K562 (cell line): ENCODE results near the gene MYH7. TPM values are rescaled to one million over a fixed set of nuclear protein-coding genes. Genes with fewer than 3 reads are reported as not detected.

ENCODE experiments used
- ATAC-seq: fragments of 200-7000 bp; cut with Tn5 transposase; 3 replicates; pipeline ENCODE4 v1.9.1; 2020; ENCODE audit warnings: moderate library complexity
- BruUV-seq: library from RNA; stranded (reverse); fragments of 400-500 nt; replicated peaks from 2 replicates; lab custom pipeline; 2021; lab: Mats Ljungman, UMichigan
- CTCF ChIA-PET: fragments of 300-600 bp; formaldehyde crosslinking; extraction: SDS; loops from one replicate; lab custom pipeline; 2021; ENCODE audit warnings: low intra/inter-chr PET ratio; lab: Yijun Ruan, JAX
- POLR2A ChIA-PET: fragments of 300-600, 350-650 bp; sonication (Branson Sonifier 250); formaldehyde crosslinking; extraction: SDS; loops from one replicate; lab custom pipeline; 2021; ENCODE audit warnings: antibody characterized with exemption, inconsistent platforms; lab: Yijun Ruan, JAX
- DNase-seq, 4 experiments: peaks; one replicate each; pipeline versions ENCODE4 v3.0.0 to v3.0.0-alpha.2; 2011 to 2018; ENCODE audit warnings: low spot score in 3 of 4, mixed read lengths in 3 of 4; ENCODE audit errors: extremely low read depth in 1 of 4
- FAIRE-seq: peaks from 2 replicates; lab custom pipeline; 2011; peaks lifted over from hg19 to GRCh38; lab: Jason Lieb, UNC
- H2AFZ ChIP-seq: 2 replicates; pipeline ENCODE4 v1.6.0; 2011; ENCODE audit warnings: low read depth, low read length, control low read depth, inconsistent platforms
- H3K27ac ChIP-seq: fragments of 200-600 bp; 3 replicates; pipeline ENCODE4 v1.8.0; 2011; ENCODE audit warnings: low read depth, mild to moderate bottlenecking, control low read depth, inconsistent platforms, low read length, moderate library complexity, mixed read lengths; ENCODE audit errors: extremely low read depth
- H3K27me3 ChIP-seq, 2 experiments: fragments of 300-600 bp in 1 of 2; 2 replicates in 1 of 2; 3 replicates in 1 of 2; pipeline versions ENCODE4 v1.6.0 to v1.8.0; 2011; ENCODE audit warnings: inconsistent platforms in 2 of 2, low read length in 2 of 2, mild to moderate bottlenecking in 1 of 2, mixed read lengths in 1 of 2, moderate library complexity in 1 of 2; ENCODE audit not compliant: control insufficient read depth in 2 of 2, insufficient read depth in 2 of 2
- H3K36me3 ChIP-seq: fragments of 300-600 bp; 3 replicates; pipeline ENCODE4 v1.8.0; 2011; ENCODE audit warnings: mild to moderate bottlenecking, low read length, inconsistent platforms; ENCODE audit not compliant: control insufficient read depth, insufficient read depth
- H3K4me1 ChIP-seq, 2 experiments: fragments of 200-600 bp in 1 of 2; replicated peaks in 1 of 2; 2 replicates in 1 of 2; 3 replicates in 1 of 2; pipeline versions ENCODE4 v1.5.1 to v1.8.0; 2011; ENCODE audit warnings: inconsistent platforms in 2 of 2, low read length in 2 of 2, mild to moderate bottlenecking in 1 of 2, mixed read lengths in 1 of 2, moderate library complexity in 1 of 2; ENCODE audit not compliant: control insufficient read depth in 2 of 2, insufficient read depth in 2 of 2
- H3K4me2 ChIP-seq: 2 replicates; pipeline ENCODE4 v1.6.1; 2011; ENCODE audit warnings: low read length, control low read depth, inconsistent platforms, mixed read lengths; ENCODE audit not compliant: insufficient read depth
- H3K4me3 ChIP-seq: fragments of 200-600 bp; sonication (generic), shearing (Covaris generic); 2 replicates; pipeline ENCODE4 v1.5.1; 2016; ENCODE audit warnings: control low read depth, inconsistent platforms
- H3K79me2 ChIP-seq: fragments of 200-600 bp; 3 replicates; pipeline ENCODE4 v1.8.0; 2011; ENCODE audit warnings: low read length, inconsistent platforms; ENCODE audit not compliant: control insufficient read depth, insufficient read depth
- H3K9ac ChIP-seq, 2 experiments: 2 replicates each; pipeline versions ENCODE4 v1.6.0 to v1.6.1; 2011; ENCODE audit warnings: low read depth in 2 of 2, low read length in 2 of 2, control low read depth in 1 of 2, inconsistent platforms in 1 of 2, mild to moderate bottlenecking in 1 of 2, mixed read lengths in 1 of 2; ENCODE audit not compliant: insufficient read depth in 1 of 2
- H3K9me1 ChIP-seq: one replicate; pipeline ENCODE4 v1.6.0; 2011; ENCODE audit warnings: inconsistent platforms, mild to moderate bottlenecking, low read length, moderate library complexity; ENCODE audit not compliant: control insufficient read depth, insufficient read depth
- H3K9me3 ChIP-seq: replicated peaks from 2 replicates; pipeline ENCODE4 v1.5.1; 2011; ENCODE audit warnings: low read depth, low read length, inconsistent platforms; ENCODE audit not compliant: control insufficient read depth, insufficient read depth
- H4K20me1 ChIP-seq: replicated peaks from 2 replicates; pipeline ENCODE4 v1.6.1; 2011; ENCODE audit warnings: low read length, inconsistent platforms, mixed read lengths; ENCODE audit not compliant: control insufficient read depth, insufficient read depth
- ATF3 ChIP-seq, 2 experiments: fragments of 450-650 bp in 1 of 2; sonication (generic) in 1 of 2; formaldehyde crosslinking in 1 of 2; IDR thresholded peaks in 1 of 2; conservative IDR thresholded peaks in 1 of 2; 2 replicates each; pipeline versions ENCODE4 v1.6.1 to v1.8.1; 2016 to 2023; ENCODE audit warnings: mild to moderate bottlenecking in 2 of 2, moderate library complexity in 2 of 2, inconsistent platforms in 1 of 2, missing genetic modification reagents in 1 of 2
- FUS ChIP-seq: fragments of 200-400 bp; formaldehyde crosslinking; optimal IDR thresholded peaks from 2 replicates; pipeline ENCODE3; 2017; ENCODE audit warnings: low read depth, low read length
- MEF2A ChIP-seq: IDR thresholded peaks from 2 replicates; pipeline ENCODE4 v1.6.1; 2011; ENCODE audit warnings: low read depth, mild to moderate bottlenecking, low read length, moderate library complexity; ENCODE audit not compliant: control insufficient read depth
- NFE2L1 ChIP-seq: fragments of 450-650 bp; IDR thresholded peaks from 2 replicates; pipeline ENCODE4 v1.6.1; 2016; ENCODE audit warnings: missing genetic modification characterization, low read depth, mild to moderate bottlenecking, missing compliant biosample characterization, moderate library complexity, borderline replicate concordance
- PBX2 ChIP-seq, 2 experiments: IDR thresholded peaks in 1 of 2; conservative IDR thresholded peaks in 1 of 2; 2 replicates each; pipeline ENCODE4 v1.6.1; 2016; ENCODE audit warnings: low read depth in 2 of 2, mild to moderate bottlenecking in 1 of 2, missing compliant biosample characterization in 1 of 2, missing genetic modification characterization in 1 of 2, moderate library complexity in 1 of 2
- SIRT6 ChIP-seq: IDR thresholded peaks from one replicate; pipeline ENCODE4 v1.6.1; 2012; ENCODE audit warnings: low read depth, mild to moderate bottlenecking, control low read depth, inconsistent platforms, low read length, moderate library complexity
- TAF15 ChIP-seq: fragments of 200-400 bp; formaldehyde crosslinking; IDR thresholded peaks from 2 replicates; pipeline ENCODE4 v1.6.1; 2017; ENCODE audit warnings: mild to moderate bottlenecking, low read depth, low read length, moderate library complexity
- THRAP3 ChIP-seq: fragments of 450-650 bp; IDR thresholded peaks from 2 replicates; pipeline ENCODE4 v1.6.1; 2016; ENCODE audit warnings: mild to moderate bottlenecking, inconsistent platforms, borderline replicate concordance
- ZBTB34 ChIP-seq: fragments of 250-450 bp; sonication (Bioruptor Pico); IDR thresholded peaks from 2 replicates; pipeline ENCODE4 v1.8.0; 2021; ENCODE audit warnings: mild to moderate bottlenecking, moderate library complexity
- ZKSCAN3 ChIP-seq: fragments of 250-450 bp; sonication (Bioruptor Pico); IDR thresholded peaks from 2 replicates; pipeline ENCODE4 v1.4.0; 2020
- ZNF134 ChIP-seq: fragments of 250-450 bp; sonication (Bioruptor Pico); conservative IDR thresholded peaks from 2 replicates; pipeline ENCODE4 v1.4.0; 2020
- ZNF174 ChIP-seq: fragments of 250-450 bp; sonication (Bioruptor Pico); IDR thresholded peaks from 2 replicates; pipeline ENCODE4 v1.4.0; 2020; ENCODE audit warnings: mild to moderate bottlenecking
- ZNF75A ChIP-seq: fragments of 450-650 bp; formaldehyde crosslinking; IDR thresholded peaks from 2 replicates; pipeline ENCODE4 v1.4.0; 2020; ENCODE audit warnings: mild to moderate bottlenecking
- WGBS: fragments of 100-300 bp; shearing (Covaris generic); methylation state at CpG from one replicate; pipeline ENCODE4 v1.1.6; 2016; ENCODE audit warnings: low coverage, mixed read lengths; ENCODE audit not compliant: insufficient coverage; ENCODE audit errors: missing lambda C conversion rate; 5-methylcytosine and 5-hydroxymethylcytosine counted together
- in situ Hi-C: fragments of 300-500 bp; cut with MboI; formaldehyde crosslinking; loops from 4 replicates; pipeline ENCODE4 v1.15.0; 2018; ENCODE audit warnings: inconsistent platforms, mixed read lengths
- intact Hi-C: fragments of 100-400 bp; cut with micrococcal nuclease; formaldehyde crosslinking; loops from 2 replicates; pipeline ENCODE4 v1.14.2; 2022
- polyA plus RNA-seq, 8 experiments: library from polyadenylated mRNA; depleted of rRNA in 4 of 8; stranded (reverse) in 5 of 8; unstranded in 3 of 8; fragments of >200 nt; fragmentation: Nextera tagmentation in 2 of 8; fragmentation: Illumina TruSeq in 1 of 8; extraction: Ambion mirVana in 2 of 8; extraction: Trizol in 1 of 8; gene quantifications; 2 replicates each; pipeline versions ENCODE4 v1.2.1 to v1.2.3, GENCODE V29; 2011 to 2014; ENCODE audit warnings: inconsistent platforms in 1 of 8, missing spikeins in 1 of 8
- total RNA-seq, 7 experiments: library from RNA; depleted of rRNA in 6 of 7; stranded (reverse); fragments of >200 nt in 6 of 7; fragmentation: Illumina TruSeq in 2 of 7; extraction: Trizol in 2 of 7; gene quantifications; 2 replicates each; pipeline versions ENCODE4 v1.2.1 to v1.2.3, GENCODE V29; 2011 to 2021; ENCODE audit warnings: low replicate concordance in 1 of 7

The MYH7 gene
- total and polyA plus RNA-seq, 9 of the 15 experiments (the other 6 are each of a cell fraction or from before 2014, with no cell fraction given) = not detected

- Histone ChIP-seq H3K4me3 (no peak overlapping the region), H3K9me1 (no peaks in the 10 kb centered on the region), H3K4me2 (no peak overlapping the region), H3K36me3 (no peaks in the 10 kb centered on the region), H3K27ac (no peak overlapping the region), H3K9me3 (no peaks in the 10 kb centered on the region), H3K4me1 (peaks cover 0 to 6% of the 10 kb centered on the region in 2 experiments; a peak in 2 of 5 replicates), H3K79me2 (no peaks in the 10 kb centered on the region), H3K9ac (no peak overlapping the region), H4K20me1 (no peaks in the 10 kb centered on the region), H3K27me3 (peaks cover 14 to 68% of the 10 kb centered on the region in 2 experiments; a peak in 4 of 5 replicates), H2AFZ (no peak overlapping the region)
- no TSS peak for BruUV-seq
- intact Hi-C loops (no loop called here), in situ Hi-C loops (no loop called here)
- no peak for FAIRE-seq
- WGBS = 0% methylated on average over 4 of the region's 7 CpGs
- POLR2A ChIA-PET = no interaction called here
- no peak for ATAC-seq
- CTCF ChIA-PET = no interaction called here
- no peak for DNase-seq
- no peak for TF ChIP-seq TAF15
- no peak for TF ChIP-seq NFE2L1 (tag)
- TF ChIP-seq MEF2A = no peak
- no peak for TF ChIP-seq FUS
- TF ChIP-seq ATF3 (IDR thresholded peaks at IDR 0.05) = no peak
- TF ChIP-seq ATF3 (CRISPR knock-in tag; conservative IDR thresholded peaks at IDR 0.05) = no peak
- TF ChIP-seq ZKSCAN3 (CRISPR knock-in tag) = no peak
- no peak for TF ChIP-seq ZNF134 (CRISPR knock-in tag)
- no peak for TF ChIP-seq THRAP3
- no peak for TF ChIP-seq ZBTB34 (CRISPR knock-in tag)
- TF ChIP-seq ZNF75A (CRISPR knock-in tag) = no peak
- TF ChIP-seq ZNF174 (CRISPR knock-in tag) = no peak
- no peak for TF ChIP-seq PBX2 (CRISPR knock-in tag; IDR thresholded peaks at IDR 0.05; ENCODE audit: low read depth)
- TF ChIP-seq PBX2 (tag; conservative IDR thresholded peaks at IDR 0.05; ENCODE audit: low read depth) = no peak
- no peak for TF ChIP-seq SIRT6
These were observed 32.4 kb downstream of the MYH7 start for GRCh38 chr14:23403139-23403438.
